GM12875 (cell line): ENCODE data around the gene BBS10.
"Not testable (repeated sequence)": the region's sequence is repeated elsewhere in the genome, so short reads cannot be mapped to it uniquely, and the experiment has no call there.

Experiments
- H3K4me3 ChIP-seq: one replicate; pipeline ENCODE4 v1.5.1; 2011; ENCODE audit warnings: low read depth, low read length, control low read depth
- CTCF ChIP-seq: IDR thresholded peaks from 2 replicates; pipeline ENCODE4 v1.5.1; 2011; ENCODE audit warnings: low read depth, mild to moderate bottlenecking, control low read depth, inconsistent platforms, low read length, moderate library complexity, borderline replicate concordance; ENCODE audit not compliant: insufficient read depth

BBS10 gene

GRCh38 chr12:76348079-76348901, at the start of gene BBS10:
Gene BBS10, minus strand, starts transcription at chr12:76348415. Its CDS starts 57 bp downstream, at chr12:76348358.
- H3K4me3 ChIP-seq: peak within 1 kb of the TSS; percentile 78
- TF ChIP-seq CTCF: peak; percentile 21; the same call in 1 of the 2 replicates

- no peak overlapping the region for H3K4me3 ChIP-seq
- TF ChIP-seq CTCF: no peak
These were observed 43.2 kb upstream of the BBS10 start for GRCh38 chr12:76391461-76391860.

- H3K4me3 ChIP-seq: no peak overlapping the region
- TF ChIP-seq CTCF: no peak
These were observed 39.4 kb upstream of the BBS10 start for GRCh38 chr12:76387614-76388013.

GRCh38 chr12:76384560-76384959, 36.3 kb upstream of the BBS10 start:
- no peak for TF ChIP-seq CTCF
- H3K4me3 ChIP-seq: no peak overlapping the region

- H3K4me3 ChIP-seq: no peak overlapping the region
- no peak for TF ChIP-seq CTCF
These were observed 35.8 kb upstream of the BBS10 start for GRCh38 chr12:76383988-76384387.

- no peak for TF ChIP-seq CTCF
- no peak overlapping the region for H3K4me3 ChIP-seq
These were observed 31.0 kb upstream of the BBS10 start for GRCh38 chr12:76379261-76379660.

- not testable (repeated sequence) for H3K4me3 ChIP-seq
These were observed 28.7 kb upstream of the BBS10 start for GRCh38 chr12:76376876-76377275.
